NCI-H146 treated with DMSO at 0.1 percent for 48 hours (cell line): ENCODE measurements around the gene IL27RA.
A peak's percentile ranks its signal among the peaks of the same experiment; 100 is the strongest.
"Not testable (repeated sequence)": the region's sequence is repeated elsewhere in the genome, so short reads cannot be mapped to it uniquely, and the experiment has no call there.

Experiments used
- DNase-seq: peaks from one replicate; lab custom pipeline; 2025; ENCODE audit not compliant: unreplicated experiment; lab: John Stamatoyannopoulos, UW

The IL27RA gene

DNA sequence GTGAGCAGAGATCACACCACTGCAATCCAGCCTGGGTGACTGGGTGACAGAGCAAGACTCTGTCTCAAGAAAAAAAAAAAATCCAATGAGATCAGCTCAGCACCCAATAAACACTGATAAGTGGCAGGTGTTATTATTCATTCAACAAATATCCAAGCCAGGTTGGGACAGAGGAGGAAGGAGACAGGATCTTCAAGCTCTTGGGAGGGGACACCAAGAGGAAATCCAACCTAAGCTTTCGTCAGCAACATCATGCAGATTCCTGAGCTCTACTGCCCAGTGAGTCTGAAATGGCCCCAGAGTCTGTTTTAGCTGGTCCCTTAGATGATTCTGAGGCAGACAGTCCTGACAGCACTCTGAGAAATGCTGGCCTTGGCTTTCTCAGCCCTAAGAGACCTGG is 33.1 kb upstream of the IL27RA start:
- DNase-seq = no peak

DNA sequence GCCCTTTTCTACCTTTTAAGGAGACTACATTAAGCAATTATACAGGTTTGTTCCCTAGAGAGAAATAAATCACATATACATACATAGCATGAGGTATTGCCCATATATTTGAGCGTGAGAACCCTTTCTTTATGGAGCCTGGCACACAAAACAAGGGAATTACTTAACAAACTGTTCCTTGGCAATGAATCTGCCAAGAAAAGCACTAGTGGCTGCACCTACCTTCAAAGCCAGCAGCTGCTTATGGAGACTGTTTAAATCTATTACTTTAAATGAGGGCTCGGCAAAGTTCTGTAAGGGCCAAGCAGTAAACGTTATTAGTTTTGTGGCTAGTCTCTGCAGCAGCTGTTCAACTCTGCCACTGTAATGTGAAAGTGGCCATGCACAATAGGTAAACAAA is 32.5 kb upstream of the IL27RA start:
- no peak for DNase-seq

DNA sequence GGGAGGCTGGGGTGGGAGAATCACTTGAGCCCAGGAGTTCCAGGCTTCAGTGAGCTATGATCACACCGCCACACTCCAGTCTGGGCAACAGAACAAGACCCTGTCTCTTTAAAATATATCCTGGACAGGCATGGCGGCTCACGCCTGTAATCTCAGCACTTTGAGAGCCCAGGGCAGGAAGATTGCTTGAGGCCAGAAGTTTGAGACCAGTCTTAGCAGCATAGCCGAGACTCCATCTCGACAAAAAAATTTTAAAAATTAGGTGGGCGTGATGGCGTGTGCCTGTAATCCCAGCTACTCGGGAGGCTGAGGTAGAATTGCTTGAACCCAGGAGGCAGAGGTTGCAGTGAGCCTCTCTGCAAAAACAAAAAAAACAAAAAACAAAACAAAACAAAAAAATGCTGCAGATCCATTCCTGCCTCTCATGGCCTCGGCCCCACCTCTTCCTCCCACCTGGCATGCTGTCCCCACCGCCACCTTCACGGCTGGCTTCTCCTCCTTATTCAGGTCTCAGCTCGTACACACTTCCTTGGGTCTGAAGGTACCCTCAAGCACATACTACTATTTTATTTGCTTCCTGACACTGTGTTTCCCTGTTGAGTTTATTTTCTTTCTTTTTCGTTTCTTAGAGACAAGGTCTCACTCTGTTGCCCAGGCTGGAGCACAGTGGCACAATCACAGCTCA is 30.7 kb upstream of the IL27RA start:
- no peak for DNase-seq

DNA sequence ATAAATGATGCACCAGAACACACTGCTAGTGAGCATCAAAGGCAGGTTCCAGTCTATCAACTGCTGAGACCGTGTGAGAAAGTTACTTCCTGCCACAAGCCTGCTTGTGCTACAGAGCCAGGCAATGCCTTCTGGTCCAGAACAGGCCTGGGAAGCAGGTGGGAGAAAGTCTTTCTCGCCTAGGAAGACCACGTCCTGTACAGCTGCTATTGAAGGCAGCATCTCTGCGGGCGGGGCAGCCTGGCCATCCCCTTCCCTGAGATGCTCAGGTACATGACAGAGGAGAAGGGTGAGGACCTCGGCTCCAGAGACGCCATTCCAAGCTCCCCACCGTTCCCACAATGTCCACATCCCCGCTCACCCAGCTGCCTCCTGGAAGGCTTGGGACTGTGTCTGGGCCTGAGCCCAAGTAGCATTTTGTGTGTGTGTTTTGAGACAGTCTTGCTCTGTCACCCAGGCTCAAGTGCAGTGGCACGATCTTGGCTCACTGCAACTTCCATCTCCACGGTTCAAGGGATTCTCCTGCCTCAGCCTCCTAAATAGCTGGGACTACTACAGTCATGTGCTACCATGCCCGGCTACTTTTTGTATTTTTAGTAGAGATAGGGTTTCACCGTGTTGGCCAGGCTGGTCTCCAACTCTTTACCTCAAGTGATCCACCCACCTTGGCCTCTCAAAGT is 28.9 kb upstream of the IL27RA start:
- no peak for DNase-seq

DNA sequence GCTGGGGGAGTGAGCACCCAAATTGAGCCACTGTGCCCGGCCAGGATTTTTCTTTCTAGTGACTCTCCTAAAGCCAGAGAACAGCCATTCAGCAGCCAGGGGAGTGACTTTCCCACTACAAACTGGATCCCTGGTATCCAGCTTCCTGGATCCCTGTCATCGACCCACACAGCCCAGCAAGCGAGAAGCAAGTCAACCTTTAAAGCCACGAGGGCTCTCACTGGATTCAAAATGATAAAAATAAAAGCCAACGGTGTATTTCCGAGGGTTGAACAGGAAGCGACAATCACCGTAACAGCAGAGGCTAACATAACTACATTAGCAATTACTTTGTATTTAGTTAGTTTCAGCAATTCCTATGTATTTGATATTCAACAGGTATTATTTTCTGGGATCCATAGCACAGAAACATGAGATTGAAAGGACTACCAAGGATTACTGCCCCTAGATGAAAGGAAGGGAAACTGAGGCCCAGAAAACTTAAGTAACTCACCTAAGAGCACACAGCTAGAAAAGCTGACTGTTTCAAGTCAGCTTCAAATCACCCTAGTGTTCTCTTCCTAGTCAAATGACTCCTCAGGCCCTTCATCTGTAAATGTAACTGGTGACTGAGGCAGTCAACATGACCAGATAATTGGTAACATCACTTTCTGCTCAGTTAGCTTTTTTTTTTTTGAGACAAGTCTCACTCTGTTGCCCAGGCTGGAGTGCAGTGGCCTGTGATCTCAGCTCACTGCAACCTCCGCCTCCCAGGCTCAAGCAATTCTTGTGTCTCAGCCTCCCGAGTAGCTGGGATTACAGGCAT is 28.1 kb upstream of the IL27RA start:
- DNase-seq = no peak

DNA sequence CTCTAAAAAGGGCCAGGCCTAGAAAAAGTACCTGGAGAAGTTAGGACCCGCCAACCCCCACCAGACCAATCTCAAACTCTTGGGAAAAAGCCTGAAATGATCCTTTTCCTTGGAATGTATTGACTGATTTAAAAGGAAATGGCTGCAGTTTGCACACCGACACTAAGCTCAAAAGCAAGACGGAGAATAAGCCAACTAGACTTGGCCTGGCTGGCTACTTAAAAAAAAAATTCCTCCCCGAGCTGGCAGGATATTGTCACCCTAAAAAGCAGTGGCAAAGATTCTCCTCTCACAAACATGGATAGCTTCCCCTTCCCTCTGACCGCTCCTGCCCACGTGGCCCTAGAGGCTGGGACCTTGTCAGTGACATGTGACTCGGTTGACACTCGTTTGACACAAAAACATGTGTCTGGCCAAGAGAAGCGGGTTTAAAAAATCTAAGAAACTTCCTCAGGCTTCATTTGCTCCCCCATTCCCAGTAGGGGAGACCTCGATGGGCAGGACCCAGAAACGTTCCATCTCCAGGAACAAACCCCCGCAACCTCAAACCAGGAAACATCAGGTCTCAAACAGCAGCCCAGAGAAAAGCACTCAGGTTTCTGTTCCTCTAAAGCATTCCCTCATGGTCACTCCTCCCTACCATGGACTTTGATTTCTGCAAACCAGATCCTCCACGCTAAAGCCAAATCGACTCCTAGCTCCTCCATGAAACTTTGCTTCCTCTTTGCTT is 26.8 kb upstream of the IL27RA start:
- DNase-seq = no peak

DNA sequence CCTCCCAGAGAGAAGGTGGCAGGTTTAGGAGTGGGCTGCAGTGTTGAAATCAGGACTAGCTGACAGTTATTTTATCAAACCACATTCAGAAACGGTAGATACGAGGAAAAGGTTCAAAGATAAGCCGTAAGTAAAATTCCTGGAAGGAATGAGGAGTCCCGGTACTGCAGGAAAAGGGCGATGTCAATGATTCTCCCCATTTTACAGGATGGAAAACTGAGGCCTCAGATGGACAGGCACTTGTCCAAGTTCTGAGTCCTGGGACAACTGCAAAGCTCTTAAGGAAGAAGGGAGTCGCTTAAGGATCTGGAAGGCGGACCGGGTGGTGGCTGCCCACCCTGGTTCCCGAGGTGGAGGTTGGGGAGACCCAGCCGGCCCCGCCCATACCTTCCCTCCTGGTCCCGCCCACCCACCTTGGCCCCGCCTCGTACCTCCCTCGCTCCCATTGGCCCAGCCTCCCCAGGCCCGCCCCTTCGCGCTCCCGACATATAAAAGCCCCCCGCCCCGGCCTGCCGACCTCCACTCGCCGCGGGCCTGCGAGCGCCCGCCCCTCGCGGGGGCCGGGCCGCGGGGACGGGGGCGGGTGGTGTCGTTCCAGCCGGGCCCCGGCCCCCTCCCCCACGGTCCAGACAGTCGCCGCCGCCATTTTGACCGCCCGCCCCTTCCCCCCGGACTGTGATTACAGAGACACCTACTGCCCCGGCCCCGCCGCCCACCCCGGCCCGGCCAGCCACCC is 26.0 kb upstream of the IL27RA start:
- peak; percentile 50 for DNase-seq

DNA sequence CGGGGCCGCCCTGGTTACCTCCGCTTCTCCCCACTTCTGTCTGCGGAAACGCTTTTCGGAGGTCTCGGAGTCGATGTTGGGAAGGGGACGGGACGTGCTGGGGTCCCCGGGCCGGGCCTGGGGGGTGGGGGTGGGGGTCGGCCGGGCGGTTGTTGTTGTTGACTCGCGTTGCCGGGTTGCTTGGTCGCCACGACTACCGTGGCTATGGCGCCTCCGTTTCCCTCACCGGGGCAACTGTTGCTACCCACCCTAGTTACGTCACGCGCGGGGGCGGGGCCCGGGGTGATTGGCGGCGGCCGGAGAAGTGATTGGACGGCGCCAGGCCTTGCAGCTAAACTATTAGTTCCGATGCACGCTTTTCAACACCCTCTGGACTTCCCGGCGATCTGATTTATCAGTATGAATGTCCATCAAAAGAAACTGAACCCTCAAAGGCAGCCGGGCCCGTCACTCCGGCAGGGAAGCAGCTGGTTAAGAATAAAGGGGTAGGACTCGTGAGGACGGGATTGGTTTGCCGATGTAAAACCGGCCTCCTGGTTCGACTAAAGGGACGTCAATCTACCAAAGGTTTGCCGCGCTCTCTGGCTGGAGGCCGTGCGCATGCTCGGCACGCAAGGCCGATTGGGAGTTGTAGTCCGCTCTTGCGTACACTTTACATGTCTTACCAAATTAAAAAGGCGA is 25.3 kb upstream of the IL27RA start, which contains the start of gene RFX1:
Gene RFX1, minus strand, starts transcription at position 236 of the 681 bp plus-strand sequence. CDS start 12,477 bp downstream, outside the sequence.
- DNase-seq = peak; percentile 100

DNA sequence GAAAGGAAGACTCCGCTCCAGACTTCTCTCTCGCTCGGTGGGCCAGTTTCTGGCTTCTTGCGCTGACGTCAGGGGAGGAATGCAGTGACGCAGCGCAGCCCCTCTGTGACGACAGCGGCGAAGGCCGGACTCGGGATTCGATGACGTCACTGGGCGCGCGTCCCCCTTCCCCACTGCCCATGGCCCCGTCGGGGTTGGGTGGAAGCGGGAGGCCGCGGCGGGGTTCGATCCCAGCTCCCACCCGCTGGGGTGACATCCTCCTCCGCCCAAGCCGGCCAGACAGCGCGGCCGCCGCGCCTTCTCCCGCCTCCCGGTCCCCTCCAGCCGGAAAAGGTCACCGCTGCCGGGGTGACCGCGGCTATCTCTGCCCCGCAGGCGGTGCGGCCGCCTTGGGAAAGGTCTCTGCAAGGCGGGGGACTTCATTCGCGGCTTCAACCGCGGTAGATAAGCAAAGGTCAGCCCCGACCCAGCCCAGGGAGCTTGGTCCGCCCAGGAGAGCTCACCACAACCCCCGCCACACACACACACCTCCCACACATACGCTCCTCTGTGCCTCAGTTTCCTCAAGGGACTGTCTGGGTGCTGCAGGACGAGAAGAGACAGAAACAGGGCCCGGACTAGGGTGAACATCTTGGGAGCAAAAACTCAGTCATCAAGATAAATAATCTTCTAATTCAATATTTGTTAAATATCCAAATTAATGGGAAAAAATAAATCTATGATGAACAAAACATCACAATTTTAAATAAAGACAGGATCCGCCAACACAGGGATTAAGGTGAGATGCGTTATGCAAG is 24.6 kb upstream of the IL27RA start:
- DNase-seq = peak; percentile 94

DNA sequence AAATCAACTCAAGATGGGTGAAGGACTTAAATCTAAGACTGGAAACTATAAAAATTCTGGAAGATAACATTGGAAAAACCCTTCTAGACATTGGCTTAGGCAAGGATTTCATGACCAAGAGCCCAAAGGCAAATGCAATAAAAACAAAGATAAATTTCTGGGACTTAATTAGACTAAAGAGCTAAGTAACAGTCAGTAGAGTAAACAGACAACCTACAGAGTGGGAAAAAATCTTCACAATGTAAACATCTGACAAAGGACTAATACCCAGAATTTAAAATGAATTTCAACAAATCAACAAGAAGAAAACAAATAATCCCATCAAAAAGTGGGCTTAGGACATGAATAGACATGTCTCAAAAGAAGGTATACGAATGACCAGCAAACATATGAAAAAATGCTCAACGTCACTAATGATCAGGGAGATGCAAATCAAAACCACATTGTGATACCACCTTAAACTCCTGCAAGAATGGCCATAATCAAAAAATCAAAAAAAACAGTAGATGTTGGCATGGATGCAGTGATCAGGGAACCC is 19.1 kb upstream of the IL27RA start:
- peak; percentile 34 for DNase-seq

DNA sequence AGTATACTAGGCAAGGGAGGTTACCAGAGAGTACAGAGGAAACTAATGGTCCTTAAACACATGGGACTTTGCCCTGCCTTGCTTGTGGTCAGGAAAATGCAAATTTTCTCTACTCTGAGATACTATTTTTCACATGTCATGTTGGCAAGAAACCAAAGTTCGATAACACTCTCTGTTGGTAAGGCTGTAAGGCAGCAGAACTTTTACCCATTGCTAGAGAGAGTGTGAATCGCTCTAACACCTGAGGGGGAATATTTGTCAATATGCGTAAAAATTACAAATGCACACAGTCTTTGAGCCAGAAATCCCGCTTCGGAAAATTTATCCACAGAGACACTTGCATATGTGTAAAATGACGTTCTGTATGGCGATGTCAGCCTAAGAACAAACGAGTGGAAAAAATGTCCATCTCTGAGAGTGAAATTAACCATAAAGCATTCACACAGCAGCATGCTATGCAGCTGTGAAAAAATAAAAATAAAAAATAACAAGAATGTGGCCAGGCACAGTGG is 16.0 kb upstream of the IL27RA start:
- no peak for DNase-seq

DNA sequence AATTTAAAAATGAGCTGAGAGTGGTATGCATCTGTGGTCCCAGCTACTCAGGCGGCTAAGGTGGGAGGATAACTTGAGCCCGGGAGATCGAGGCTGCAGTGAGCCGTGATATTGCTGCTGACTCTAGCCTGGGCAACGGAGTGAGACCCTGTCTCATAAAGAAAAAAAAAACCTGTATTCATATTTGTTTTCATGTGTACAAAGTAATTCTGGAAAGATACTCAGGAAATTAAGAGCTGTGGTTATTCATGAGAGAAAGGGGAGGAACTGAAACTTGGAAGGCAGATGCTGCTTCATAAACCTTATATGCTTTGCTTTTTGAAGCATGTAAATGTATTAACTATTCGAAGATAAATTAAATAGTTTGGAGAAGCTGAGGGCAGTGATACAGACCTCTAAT is 12.5 kb upstream of the IL27RA start:
- DNase-seq = no peak

DNA sequence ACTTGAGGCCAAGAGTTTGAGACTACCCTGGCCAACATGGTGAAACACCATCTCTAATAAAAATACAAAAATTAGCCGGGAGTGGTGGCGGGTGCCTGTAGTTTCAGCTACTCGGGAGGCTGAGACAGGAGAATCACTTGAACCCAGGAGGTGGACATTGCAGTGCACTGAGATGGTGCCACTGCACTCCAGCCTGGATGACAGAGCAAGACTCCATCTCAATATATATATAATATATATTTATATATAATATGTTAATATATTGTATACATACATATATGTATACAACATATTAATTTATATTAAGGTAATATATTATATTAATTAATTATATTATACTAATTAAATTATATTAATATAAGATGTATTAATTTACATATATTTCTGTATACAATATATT is 11.8 kb upstream of the IL27RA start:
- not testable (repeated sequence) for DNase-seq

DNA sequence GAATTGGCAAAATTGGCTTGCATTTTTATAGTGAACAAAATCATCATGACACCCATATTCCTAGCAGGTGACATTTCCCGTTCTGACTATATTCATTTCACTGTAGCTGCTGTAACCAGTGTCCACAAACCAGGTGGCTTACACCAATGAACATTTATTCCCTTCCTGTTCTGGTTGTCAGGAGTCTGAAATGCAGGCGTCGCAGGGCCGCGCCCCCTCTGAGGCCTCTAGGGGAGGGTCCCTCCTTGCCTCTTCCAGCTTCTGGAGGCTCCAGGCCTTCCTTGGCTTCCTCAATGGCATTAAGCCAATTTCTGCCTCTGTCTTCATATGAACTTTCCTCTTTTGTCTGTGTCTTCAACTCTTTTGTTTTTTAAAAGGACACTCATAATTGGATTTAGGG is 10.1 kb upstream of the IL27RA start:
- no peak for DNase-seq

DNA sequence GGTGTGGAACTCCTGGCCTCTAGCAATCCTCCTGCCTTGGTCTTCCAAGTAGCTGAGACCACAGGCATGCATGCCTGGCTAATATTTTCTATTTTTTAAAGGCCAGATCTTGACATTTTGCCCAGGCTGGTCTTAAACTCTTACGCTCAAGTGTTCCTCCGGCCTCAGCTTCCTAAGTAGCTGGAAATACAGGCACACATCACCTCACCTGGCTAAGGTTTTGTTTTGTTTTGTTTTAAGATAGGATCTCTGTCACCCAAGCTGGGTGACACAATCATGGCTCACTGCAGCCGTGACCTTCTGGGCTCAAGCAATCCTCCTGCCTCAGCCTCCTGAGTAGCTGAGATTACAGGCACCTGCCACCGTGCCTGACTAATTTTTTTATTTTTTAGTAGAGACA is 9.1 kb upstream of the IL27RA start:
- no peak for DNase-seq

DNA sequence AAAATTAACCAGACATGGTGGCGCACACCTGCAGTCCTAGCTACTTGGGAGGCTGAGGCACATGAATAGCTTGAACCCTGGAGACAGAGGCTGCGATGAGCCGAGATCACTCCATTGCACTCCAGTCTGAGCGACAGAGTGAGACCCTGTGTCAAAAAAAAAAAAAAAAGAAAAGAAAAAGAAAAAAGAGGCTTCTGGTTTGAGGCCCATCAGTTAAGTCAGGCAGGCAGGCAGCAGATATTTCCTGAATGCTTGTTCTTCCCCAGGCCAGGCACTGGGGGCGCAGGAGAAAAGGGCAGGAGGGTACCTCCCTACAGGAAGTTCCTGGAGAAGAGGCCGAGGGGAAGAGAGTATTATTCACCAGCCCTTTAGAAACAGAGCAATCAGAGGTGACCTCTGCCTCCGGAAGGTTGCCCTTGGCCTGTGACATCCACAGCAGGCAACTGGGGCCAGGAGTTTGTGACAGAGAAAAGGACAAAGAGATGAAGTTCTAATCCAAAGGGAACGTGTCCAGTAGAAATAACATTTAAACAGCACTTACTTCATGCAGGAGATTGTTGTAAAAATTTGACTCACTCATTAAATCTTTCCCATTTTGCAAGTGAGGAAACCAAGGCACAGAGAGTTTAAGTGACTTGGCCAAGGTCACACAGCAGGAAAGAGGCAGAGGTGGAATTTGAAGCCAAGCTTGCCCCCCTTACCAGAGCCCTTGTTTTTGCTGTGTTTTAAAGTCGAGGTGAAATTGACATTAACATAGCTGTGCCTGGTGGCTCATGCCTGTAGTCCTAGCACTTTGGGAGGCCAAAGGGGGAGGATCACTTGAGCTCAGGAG is 7.9 kb upstream of the IL27RA start:
- DNase-seq = peak; percentile 50

DNA sequence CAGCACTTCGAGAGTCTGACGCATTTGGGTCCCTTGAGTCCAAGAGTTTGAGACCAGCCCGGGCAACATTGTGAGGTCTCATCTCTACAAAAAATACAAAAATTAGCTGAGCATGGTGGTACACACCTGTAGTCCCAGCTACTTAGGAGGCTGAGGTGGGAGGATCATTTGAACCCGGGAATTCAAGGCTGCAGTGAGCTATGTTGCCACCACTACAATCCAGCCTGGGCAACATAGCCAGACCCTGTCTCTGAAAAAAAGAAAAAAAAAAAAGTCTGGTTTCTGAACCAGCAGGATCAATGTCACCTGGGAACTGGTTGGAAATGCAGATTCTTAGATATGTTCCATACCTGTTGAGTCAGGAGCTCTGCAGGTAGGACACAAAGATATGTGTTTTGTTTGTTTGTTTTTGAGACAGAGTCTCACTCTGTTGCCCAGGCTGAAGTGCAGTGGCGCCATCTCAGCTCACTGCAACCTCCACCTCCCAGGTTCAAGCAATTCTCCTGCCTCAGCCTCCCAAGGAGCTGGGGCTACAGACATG is 4.8 kb upstream of the IL27RA start:
- not testable (repeated sequence) for DNase-seq
